ENCODE results near the gene F12.

Gene F12

DNA sequence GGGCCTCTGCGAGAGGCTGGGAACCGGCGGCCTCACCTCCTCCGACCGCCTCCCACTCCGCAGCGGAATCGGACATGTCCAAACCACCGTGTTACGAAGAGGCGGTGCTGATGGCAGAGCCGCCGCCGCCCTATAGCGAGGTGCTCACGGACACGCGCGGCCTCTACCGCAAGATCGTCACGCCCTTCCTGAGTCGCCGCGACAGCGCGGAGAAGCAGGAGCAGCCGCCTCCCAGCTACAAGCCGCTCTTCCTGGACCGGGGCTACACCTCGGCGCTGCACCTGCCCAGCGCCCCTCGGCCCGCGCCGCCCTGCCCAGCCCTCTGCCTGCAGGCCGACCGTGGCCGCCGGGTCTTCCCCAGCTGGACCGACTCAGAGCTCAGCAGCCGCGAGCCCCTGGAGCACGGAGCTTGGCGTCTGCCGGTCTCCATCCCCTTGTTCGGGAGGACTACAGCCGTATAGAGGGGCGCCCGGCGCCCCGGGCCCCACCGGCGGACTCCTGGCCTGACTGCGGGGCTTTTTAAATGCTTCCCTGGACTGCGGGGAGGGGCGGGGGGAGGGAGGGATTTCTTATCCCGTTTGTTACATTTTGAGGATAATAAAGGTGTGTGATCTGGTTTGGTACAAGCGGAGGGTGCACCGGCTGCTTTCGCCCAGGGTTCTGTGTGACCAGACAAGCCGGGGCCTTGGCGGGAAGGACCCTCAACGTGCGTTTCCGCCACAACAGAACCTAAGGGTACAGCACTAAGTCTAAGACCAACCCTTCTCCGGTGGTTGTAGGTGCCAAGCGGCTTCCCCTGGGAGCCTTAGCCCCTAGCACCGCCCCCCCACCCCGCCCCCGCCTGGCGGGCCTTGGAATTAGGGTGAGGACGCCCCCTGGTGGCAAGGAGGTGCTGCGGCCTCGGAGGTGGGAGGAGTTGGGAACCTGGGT, 46.6 kb upstream of the F12 start:
- TF ChIP-seq, protein P1, sequence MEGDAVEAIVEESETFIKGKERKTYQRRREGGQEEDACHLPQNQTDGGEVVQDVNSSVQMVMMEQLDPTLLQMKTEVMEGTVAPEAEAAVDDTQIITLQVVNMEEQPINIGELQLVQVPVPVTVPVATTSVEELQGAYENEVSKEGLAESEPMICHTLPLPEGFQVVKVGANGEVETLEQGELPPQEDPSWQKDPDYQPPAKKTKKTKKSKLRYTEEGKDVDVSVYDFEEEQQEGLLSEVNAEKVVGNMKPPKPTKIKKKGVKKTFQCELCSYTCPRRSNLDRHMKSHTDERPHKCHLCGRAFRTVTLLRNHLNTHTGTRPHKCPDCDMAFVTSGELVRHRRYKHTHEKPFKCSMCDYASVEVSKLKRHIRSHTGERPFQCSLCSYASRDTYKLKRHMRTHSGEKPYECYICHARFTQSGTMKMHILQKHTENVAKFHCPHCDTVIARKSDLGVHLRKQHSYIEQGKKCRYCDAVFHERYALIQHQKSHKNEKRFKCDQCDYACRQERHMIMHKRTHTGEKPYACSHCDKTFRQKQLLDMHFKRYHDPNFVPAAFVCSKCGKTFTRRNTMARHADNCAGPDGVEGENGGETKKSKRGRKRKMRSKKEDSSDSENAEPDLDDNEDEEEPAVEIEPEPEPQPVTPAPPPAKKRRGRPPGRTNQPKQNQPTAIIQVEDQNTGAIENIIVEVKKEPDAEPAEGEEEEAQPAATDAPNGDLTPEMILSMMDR (IDR thresholded peaks at IDR 0.05; ENCODE audit: low read depth, low read length) = peak; percentile 96
- peak; percentile 92 for DNase-seq (ENCODE audit: low read depth, low spot score)
- H3K4me3 ChIP-seq (ENCODE audit: low read depth, low read length) = peak overlapping the region; percentile 9
- in situ Hi-C loops (cut with HindIII; ENCODE audit: low sequenced_read_pairs) = no loop called here

DNA sequence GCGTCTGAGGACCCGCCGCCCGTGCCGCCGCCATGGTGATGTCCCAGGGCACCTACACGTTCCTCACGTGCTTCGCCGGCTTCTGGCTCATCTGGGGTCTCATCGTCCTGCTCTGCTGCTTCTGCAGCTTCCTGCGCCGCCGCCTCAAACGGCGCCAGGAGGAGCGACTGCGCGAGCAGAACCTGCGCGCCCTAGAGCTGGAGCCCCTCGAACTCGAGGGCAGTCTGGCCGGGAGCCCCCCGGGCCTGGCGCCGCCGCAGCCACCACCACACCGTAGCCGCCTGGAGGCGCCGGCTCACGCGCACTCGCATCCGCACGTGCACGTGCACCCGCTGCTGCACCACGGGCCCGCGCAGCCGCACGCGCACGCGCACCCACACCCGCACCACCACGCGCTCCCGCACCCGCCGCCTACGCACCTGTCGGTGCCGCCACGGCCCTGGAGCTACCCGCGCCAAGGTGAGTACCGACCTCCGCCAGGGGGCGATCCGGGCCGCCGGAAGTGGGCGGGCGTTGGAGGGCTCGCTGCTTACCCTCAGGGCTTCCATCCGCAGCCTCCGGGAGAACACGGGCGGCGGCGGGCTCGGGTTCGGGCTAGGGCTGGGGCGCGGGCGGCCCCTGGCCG, 45.8 kb upstream of the F12 start:
- TF ChIP-seq, protein P1 (IDR thresholded peaks at IDR 0.05; ENCODE audit: low read depth, low read length) = peak; percentile 63
- DNase-seq (ENCODE audit: low read depth, low spot score) = peak; percentile 71
- in situ Hi-C loops (cut with HindIII; ENCODE audit: low sequenced_read_pairs) = no loop called here
- peak overlapping the region; percentile 27 for H3K4me3 ChIP-seq (ENCODE audit: low read depth, low read length)

DNA sequence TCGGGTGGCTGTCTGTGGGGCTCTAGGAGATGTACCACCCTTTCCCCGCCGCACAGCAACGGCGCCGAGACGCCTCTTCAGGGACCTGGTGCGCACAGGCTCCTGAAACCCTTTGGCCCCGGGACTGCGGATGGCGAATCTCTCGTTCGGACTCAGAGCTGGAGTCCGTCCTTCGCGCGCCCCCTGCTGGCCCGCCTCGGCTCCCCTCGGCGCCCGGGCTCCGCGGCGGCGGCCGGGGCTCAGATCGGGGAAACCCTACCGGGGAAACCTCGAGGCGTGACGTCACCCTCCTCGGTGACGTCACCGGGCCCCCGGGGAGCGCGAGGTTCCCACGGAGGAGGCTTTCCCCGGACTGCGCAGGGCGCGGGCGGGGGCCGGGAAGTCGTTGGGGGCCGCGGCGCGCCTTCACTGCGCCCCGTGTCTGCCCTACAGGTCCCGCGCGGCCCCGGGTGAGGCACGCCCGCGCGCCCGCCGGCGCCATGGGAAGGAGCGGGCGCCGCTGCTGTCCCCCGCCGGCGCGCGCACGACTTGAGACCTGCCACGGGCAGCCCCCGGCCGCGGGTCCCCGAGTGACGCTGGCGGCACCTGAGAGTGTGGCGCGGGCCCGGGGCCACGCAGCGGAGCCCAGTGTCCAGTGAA, 45.2 kb upstream of the F12 start:
- TF ChIP-seq, protein P1 (IDR thresholded peaks at IDR 0.05; ENCODE audit: low read depth, low read length) = peak; percentile 79
- DNase-seq (ENCODE audit: low read depth, low spot score) = peak; percentile 89
- in situ Hi-C loops (cut with HindIII; ENCODE audit: low sequenced_read_pairs) = no loop called here
- H3K4me3 ChIP-seq (ENCODE audit: low read depth, low read length) = peak overlapping the region; percentile 27

DNA sequence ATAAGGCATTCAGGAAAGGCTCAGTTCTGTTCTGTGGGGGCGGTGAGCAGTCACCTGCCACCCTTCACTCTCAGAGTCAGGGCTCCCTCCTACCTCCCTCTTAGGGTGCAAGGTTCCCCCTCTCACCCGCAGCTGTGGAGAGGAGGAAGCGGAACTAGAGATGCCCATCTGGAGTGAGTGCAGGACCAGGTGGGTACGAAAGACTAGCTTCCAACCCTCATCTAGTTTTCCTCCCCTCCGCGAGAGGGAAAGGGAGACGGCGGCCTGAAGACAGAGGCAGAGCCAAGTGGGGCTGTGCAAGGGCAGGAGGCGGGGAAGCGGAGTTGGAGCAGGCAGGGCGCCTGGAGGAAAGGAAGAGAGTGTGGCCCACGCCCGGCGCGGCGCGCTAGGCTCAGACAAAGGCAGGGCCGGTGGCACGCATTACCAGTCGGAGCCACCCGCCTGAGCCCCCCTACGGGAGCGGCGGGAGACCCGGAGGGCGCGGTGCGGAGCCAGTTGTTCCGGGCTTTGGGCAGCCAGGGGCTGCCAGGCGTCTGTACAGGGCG, 44.6 kb upstream of the F12 start:
- peak overlapping the region; percentile 27 for H3K4me3 ChIP-seq (ENCODE audit: low read depth, low read length)
- TF ChIP-seq, protein P1 (IDR thresholded peaks at IDR 0.05; ENCODE audit: low read depth, low read length) = no peak
- no peak for DNase-seq (ENCODE audit: low read depth, low spot score)
- in situ Hi-C loops (cut with HindIII; ENCODE audit: low sequenced_read_pairs) = no loop called here

DNA sequence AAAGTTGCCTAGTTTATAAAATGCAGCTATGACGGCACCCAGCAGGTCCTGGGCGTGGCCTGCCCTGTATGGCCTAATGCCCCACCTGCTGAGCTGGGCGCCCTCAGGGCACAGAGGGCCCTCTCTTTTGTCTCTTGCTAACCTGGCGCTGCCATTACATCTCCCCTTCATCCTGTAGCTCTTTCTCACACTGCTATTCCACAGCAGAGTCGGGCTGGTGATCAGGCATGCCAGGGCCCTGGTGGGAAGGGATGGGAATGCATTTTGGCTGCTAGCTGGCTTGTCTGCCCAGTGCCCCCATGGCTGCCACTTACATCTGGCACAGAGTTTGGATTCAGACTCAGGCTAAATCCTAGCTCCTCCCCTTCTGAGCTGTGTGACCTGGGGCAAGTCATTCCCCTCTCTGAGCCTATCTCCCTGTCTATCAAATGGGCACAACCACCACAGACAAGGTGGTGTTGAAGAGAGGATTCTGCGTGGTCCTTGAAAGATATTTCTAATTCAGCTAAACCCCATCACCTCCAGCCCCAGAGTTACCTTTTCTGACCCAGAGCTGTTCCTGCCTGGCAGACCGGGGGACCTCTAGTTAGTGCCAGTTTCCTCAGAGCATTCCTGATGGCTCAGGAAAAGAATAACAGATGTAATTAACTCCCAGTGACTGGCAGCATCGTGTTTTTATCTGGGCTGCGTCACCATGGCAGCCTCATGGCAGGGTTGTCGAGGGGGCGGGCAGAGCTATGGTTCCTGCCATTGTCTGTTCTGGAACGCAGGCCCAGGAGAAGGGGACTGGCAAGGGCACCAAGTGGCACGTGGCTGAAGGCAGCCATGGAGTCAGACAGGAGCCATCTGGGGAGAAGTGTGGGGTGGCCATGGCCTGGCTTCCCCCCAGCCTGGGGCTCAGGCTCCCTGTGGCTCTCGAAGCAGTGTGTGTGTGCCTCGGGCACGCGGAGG, 43.6 kb upstream of the F12 start:
- TF ChIP-seq, protein P1 (IDR thresholded peaks at IDR 0.05; ENCODE audit: low read depth, low read length) = no peak
- no peak for DNase-seq (ENCODE audit: low read depth, low spot score)
- no peak overlapping the region for H3K4me3 ChIP-seq (ENCODE audit: low read depth, low read length)
- in situ Hi-C loops (cut with HindIII; ENCODE audit: low sequenced_read_pairs) = no loop called here
